Ovary (tissue), 9 donors: Measurements from ENCODE around the gene RPUSD4. TPM values are rescaled to one million over a fixed set of nuclear protein-coding genes. Genes with fewer than 3 reads are reported as not detected.
A peak's percentile ranks its signal among the peaks of the same experiment; 100 is the strongest.

Experiments used
- DNase-seq, 5 donors: peaks; one replicate each; pipeline ENCODE4 v3.0.0-alpha.2; 2019 to 2020
- H3K27ac ChIP-seq, 2 donors: fragments of 200-600 bp; one replicate each; pipeline versions ENCODE4 v1.5.1 to v1.8.0; 2019 to 2022
- H3K27me3 ChIP-seq: fragments of 200-600 bp; one replicate; pipeline ENCODE4 v1.8.0; 2022
- H3K36me3 ChIP-seq: fragments of 200-600 bp; sonication (generic); one replicate; pipeline ENCODE4 v1.5.1; 2019
- H3K4me1 ChIP-seq: one replicate; pipeline ENCODE4 v1.8.1; 2013; ENCODE audit warnings: mild to moderate bottlenecking, moderate library complexity; ENCODE audit not compliant: insufficient read depth
- H3K4me3 ChIP-seq: fragments of 200-600 bp; sonication (generic); one replicate; pipeline ENCODE4 v1.5.1; 2017
- H3K9me3 ChIP-seq, 2 donors: fragments of 200-600 bp in 1 of 2; sonication (generic) in 1 of 2; one replicate each; pipeline versions ENCODE4 v1.5.1 to v1.8.1; 2013 to 2019; ENCODE audit warnings: mild to moderate bottlenecking in 1 of 2, moderate library complexity in 1 of 2
- EP300 ChIP-seq: sonication (generic); formaldehyde crosslinking; IDR thresholded peaks from one replicate; pipeline ENCODE4 v1.6.1; 2017; ENCODE audit warnings: antibody characterized with exemption
- POLR2A ChIP-seq: fragments of 450-650 bp; IDR thresholded peaks from one replicate; pipeline ENCODE4 v1.6.1; 2017; ENCODE audit warnings: antibody characterized with exemption, mild to moderate bottlenecking, moderate library complexity
- WGBS, 3 donors: extraction: QIAGEN DNeasy Blood & Tissue Kit in 1 of 3; methylation state at CpG; one replicate each; pipeline versions ENCODE4 v1.1.5 to v1.1.7; 2013 to 2017; 5-methylcytosine and 5-hydroxymethylcytosine counted together
- intact Hi-C, 4 donors: fragments of 100-400 bp; cut with DNase I; formaldehyde crosslinking; loops; one replicate each; pipeline versions ENCODE4 v1.11.0 to v1.15.1; 2022 to 2023
- polyA plus RNA-seq, 2 donors: library from polyadenylated mRNA; stranded (reverse); fragments of 200-250 nt in 1 of 2; fragments of 350-450 nt in 1 of 2; fragmentation: Illumina TruSeq in 1 of 2; extraction: RNeasy Lipid Tissue Mini Kit (QIAGEN cat#74804) in 1 of 2; gene quantifications; one replicate each; pipeline ENCODE4 v1.2.3, GENCODE V29; 2013 to 2014
- total RNA-seq, 7 donors: library from RNA; depleted of rRNA in 2 of 7; stranded (reverse); fragments of >200 nt in 2 of 7; fragmentation: NEBNext Ultra II Directional in 3 of 7; extraction: Animal tissue kit (Norgen Biotek cat#: 25700) in 3 of 7; gene quantifications; one replicate each; pipeline versions ENCODE4 v1.1.0 to v1.2.4, GENCODE V29; 2016 to 2023
- TF ChIP-seq, protein P1 (sequence below), 3 donors: fragments of 450-650 bp in 2 of 3; fragments of 200-600 bp in 1 of 3; IDR thresholded peaks; one replicate each; pipeline versions ENCODE4 v1.5.1 to v1.8.0; 2016 to 2022; ENCODE audit warnings: antibody characterized with exemption in 3 of 3, mild to moderate bottlenecking in 1 of 3
- donor health status: DM: no; HTN: no; CAD: no; lungs with moderate emphysema.
- donor health status: DM: no; HTN: no; CAD: no.
- donor health status: Bipolar disorder and iron deficiency.
- donor health status: DM: yes; HTN: yes; CAD: no.
- donor health status: DM: no; HTN: no; CAD: no.
- donor health status: DM: yes; HTN: yes; CAD: no.

Gene RPUSD4
- total and polyA plus RNA-seq, 9 donors: 18.2 to 30.3 (median 26.2) TPM

DNA sequence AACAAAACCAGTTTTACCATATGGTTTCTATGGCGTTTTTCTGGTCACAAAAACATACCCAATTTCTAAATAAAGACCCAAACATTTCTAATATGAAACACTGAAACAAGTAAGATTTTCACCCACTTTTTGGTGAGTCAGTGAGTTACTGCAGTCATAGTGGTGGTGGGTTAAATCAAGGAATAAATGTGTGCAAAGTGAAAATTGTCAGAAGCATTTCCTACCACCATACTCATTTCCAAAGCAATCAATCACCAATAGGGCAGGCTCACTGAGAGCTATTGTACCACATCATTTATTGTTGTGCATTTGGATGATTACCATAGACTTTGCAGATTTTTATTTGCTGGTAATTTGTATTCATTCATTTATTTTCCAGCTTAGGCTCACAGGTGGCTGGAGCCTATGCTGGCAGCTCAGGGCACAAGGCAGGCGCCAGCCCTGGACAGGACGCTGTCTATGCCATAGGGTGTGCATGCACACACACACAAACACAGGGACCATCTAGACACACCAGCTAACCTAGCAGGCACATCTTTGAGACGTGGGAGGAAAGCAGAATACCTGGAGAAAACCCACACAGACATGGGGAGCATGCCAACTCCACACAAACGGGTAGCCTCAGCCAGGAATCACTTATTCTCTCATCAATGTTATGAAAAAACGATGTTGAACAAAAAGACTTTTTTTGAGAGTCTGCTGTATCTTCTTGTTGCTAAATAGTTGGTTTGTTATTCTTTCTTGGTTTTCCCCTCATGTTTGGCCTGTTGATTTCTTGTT, 5.3 kb upstream of the RPUSD4 start:
- intact Hi-C loops: no loop called here
- DNase-seq: no peak
- WGBS, 3 donors: 74 to 81% (median 75%) methylated on average over 6 of the region's 6 CpGs

DNA sequence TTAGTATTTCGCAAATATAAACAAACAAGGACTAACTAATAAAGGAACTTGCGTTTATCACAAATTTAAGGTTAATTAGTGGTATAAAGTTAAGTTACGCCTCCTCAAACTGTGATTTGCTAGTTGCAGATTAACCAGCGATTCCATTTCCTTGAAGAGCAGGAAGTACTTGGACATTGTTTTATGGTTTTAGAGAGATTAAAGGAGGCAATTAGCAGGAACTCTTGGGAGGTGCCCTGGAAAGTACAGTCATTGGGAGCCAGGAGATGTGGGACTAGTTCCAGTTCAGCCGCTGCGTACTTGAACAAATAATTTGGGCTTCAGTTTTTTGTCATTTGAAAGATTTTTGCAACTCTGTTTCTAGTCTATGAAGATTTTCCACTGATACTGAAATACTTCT, 3.4 kb upstream of the RPUSD4 start:
- TF ChIP-seq, protein P1, sequence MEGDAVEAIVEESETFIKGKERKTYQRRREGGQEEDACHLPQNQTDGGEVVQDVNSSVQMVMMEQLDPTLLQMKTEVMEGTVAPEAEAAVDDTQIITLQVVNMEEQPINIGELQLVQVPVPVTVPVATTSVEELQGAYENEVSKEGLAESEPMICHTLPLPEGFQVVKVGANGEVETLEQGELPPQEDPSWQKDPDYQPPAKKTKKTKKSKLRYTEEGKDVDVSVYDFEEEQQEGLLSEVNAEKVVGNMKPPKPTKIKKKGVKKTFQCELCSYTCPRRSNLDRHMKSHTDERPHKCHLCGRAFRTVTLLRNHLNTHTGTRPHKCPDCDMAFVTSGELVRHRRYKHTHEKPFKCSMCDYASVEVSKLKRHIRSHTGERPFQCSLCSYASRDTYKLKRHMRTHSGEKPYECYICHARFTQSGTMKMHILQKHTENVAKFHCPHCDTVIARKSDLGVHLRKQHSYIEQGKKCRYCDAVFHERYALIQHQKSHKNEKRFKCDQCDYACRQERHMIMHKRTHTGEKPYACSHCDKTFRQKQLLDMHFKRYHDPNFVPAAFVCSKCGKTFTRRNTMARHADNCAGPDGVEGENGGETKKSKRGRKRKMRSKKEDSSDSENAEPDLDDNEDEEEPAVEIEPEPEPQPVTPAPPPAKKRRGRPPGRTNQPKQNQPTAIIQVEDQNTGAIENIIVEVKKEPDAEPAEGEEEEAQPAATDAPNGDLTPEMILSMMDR (IDR thresholded peaks at IDR 0.05): no peak
- DNase-seq: no peak
- intact Hi-C loops: loop anchor here in 3 of 4 donors (5.0 kb wide), 2 partner anchors 52 to 67 kb away; partner anchors contain the start of genes FOXRED1 (in 2 of the 3), SRPRA (in 2 of the 3) and TIRAP (in 1 of the 3)

More for the DNA sequence above, 5.3 kb upstream of the RPUSD4 start:
- TF ChIP-seq, protein P1 (IDR thresholded peaks at IDR 0.05): no peak
- no peak for TF ChIP-seq EP300
- no peak for TF ChIP-seq POLR2A
- H3K36me3 ChIP-seq: no peaks in the 10 kb centered on the region
- H3K4me1 ChIP-seq: no peaks in the 10 kb centered on the region
- H3K27me3 ChIP-seq: no peaks in the 10 kb centered on the region
- H3K9me3 ChIP-seq: no peaks in the 10 kb centered on the region
- no peak overlapping the region for H3K27ac ChIP-seq
- H3K4me3 ChIP-seq: no peak overlapping the region

DNA sequence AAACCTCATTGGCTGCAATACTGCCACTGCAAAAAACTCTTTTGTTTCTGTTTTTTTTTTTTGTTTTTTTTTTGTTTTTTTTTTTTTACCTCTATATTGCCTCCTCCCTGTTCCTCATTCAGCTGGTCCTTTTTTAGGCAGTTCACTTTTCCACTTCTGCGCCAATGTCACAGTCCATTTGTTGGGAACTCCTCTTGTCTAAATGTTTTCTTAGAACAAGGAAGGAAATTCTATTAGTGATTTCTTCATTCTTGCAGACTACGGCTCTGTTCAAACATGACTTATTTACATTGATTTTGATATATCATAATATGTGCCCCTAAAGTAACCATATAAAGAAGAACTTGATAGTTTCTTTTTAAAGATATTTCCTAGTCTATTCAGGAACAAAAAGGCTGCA, 3.0 kb upstream of the RPUSD4 start:
- H3K36me3 ChIP-seq: no peaks in the 10 kb centered on the region
- intact Hi-C loops: loop anchor here in 3 of 4 donors (5.0 kb wide), 2 partner anchors 53 to 68 kb away; partner anchors contain the start of genes FOXRED1 (in 2 of the 3), SRPRA (in 2 of the 3) and TIRAP (in 1 of the 3)
- no peak overlapping the region for H3K4me3 ChIP-seq
- H3K9me3 ChIP-seq: no peaks in the 10 kb centered on the region
- 75 to 85% (median 85%) methylated on average over 2 of the region's 2 CpGs for WGBS, 3 donors
- H3K27me3 ChIP-seq: no peaks in the 10 kb centered on the region
- DNase-seq: no peak
- no peak for TF ChIP-seq POLR2A
- TF ChIP-seq, protein P1 (IDR thresholded peaks at IDR 0.05): no peak
- TF ChIP-seq EP300: no peak
- no peak overlapping the region for H3K27ac ChIP-seq
- peaks cover 3% of the 10 kb centered on the region for H3K4me1 ChIP-seq

More for the DNA sequence above, 3.4 kb upstream of the RPUSD4 start:
- WGBS, 3 donors: 25 to 48% (median 41%) methylated on average over 6 of the region's 6 CpGs
- Histone ChIP-seq H3K9me3 (no peaks in the 10 kb centered on the region), H3K4me1 (peaks cover 3% of the 10 kb centered on the region), H3K4me3 (no peak overlapping the region), H3K27me3 (no peaks in the 10 kb centered on the region), H3K36me3 (no peaks in the 10 kb centered on the region), H3K27ac (no peak overlapping the region)

DNA sequence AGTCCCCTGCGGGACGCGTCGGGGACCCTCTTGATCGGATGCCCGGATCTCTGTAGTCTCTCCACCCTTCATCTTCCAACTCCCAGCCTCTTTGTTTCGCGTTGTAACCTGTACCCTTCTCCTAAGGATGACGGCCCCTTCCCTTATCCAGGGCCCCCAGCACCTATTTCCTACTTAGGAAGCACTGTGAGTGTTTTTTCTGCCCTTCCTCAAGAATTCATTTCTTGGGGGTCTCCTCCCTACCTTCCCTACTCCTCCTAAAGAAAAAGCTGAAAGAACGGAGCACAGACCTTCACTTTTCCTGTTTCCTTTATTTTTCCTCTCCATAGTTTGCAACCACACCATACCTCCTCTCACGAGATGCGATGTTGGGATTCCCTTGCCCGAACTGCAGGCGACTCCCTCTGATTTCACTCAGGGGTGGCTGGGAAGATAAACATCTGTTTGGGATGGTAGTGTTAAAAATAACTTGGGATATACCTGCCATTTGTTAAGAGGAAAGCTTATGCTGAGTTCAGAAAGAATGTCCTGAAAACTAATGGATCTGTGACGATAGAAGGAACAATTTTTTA, 725 bp upstream of the RPUSD4 start:
- H3K27me3 ChIP-seq: no peaks in the 10 kb centered on the region
- H3K9me3 ChIP-seq: no peaks in the 10 kb centered on the region
- no peak for DNase-seq
- 1 to 2% (median 2%) methylated on average over 15 of the region's 15 CpGs for WGBS, 3 donors
- H3K36me3 ChIP-seq: no peaks in the 10 kb centered on the region
- TF ChIP-seq, protein P1 (IDR thresholded peaks at IDR 0.05): no peak
- TF ChIP-seq POLR2A (no peak), EP300 (no peak)
- H3K4me1 ChIP-seq: peaks cover 3% of the 10 kb centered on the region
- H3K4me3 ChIP-seq: peak overlapping the region; percentile 87
- intact Hi-C loops: loop anchor here in 3 of 4 donors (5.0 kb wide), 2 partner anchors 55 to 70 kb away; partner anchors contain the start of genes FOXRED1 (in 2 of the 3), SRPRA (in 2 of the 3) and TIRAP (in 1 of the 3)
- H3K27ac ChIP-seq: no peak overlapping the region
